ENCODE data around the gene DMRTB1.

DMRTB1 gene

DNA sequence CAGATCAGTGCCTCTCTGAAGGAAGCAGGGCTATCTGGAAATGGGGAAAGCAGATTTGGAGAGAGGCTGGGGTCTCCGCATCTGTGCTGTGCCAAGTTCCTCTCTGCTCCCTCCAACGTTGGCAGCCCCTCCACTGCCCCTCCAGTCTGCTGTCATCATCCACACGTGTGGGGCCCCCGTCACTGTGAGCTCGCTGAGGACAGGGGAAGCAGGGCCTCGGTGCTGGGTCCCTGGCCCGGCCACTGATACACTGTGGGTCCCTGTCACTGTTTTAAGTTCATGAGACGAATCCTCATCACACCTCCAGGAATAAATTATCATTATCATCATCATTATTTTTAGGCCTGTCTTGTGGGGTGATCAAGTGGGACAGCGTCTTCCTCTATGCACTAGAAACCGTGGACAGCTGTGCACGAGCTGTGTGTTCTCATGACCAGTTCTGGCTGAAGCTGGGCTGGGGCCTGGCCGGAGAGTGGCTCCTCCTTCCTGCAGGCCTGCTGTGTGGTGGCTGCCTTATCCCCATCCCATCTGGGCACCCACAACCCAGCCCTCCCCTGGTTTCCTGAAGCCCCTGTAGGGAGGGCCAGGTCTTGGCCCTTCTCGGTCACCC, 52.2 kb downstream of the DMRTB1 start:
- no peak for DNase-seq

DNA sequence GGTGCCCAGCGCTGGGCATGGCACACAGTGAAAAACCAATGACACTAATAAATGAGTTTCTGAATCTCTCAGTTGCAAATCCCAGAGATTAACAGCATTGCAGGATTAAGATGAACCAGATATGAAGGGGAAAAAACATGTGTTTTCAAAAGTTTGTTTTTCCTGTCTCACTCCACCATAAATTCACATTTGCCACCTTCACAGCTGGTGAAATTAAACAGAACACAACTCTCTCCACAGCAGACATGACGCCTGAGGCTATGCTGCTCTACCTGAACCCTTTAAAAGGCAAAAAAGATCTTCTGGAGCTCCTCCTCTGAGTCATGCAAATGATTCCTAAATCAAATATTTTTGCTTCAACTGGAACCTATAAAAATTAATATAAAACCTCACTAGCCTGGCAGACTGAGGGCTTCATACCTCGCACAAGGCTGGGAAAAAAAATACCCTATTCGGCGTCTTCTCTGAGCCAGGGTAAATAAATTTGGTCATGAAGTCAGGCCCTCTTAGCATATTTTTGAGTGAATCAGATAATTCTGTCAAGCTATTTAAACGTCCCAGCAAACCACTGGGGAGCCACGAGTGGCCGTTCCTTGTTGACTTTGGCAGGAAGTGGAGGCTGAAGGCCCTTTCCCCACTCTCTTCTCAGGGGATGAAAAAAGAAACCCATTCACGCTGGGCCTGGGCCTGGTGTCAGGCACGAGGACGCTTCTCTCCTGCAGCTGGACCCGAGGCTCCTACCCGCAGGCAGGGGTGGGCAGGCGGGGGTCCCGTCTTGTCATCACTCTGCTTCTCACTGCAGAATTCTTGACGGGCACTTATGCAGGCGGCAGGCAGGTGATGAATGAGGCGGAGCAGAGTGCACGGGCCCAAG, 53.0 kb downstream of the DMRTB1 start:
- no peak for DNase-seq

DNA sequence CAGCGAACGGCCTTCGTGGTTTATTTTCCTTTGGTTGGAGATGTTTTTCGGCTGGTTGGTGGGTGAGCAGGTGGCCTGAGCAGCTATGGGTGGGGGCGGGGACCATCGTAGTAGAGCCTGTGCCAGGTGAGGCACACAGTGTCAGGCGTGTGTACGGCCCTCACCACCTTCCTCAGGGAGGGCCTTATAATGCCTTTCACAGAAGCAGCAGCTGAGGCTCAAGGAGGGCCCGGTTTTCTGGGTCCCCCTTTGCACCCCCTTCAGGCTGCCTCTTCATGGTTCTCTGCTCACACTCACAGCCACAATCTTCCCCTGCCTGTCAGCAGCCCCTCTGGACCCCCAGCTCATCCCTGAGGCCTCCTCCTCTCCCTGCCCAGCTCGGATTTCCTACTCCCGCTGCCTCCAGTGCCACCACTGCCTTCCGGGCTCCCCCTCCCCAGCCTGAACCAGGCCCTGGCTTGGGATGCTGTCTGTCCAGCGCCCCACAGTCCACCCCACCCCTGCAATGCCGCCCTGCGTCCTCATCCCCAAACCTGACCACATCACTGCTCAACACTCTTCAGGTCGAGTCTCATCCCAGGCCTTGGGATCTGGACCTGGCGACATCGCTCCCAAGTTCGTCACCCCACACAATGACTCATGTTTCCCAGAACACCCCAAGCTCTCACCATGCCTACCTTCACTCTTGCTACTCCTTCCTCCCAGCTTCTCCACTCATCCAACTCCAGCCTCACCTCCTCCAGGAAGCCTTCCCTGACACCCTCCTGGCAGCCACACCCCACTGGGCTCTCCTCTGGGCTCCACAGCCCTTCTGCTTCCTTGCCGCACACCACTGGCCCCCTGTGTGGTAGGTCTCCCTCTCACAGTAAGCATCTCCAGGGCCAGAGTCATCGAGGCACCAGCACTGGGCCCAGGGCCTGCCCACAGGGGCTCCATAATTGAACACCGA, 53.9 kb downstream of the DMRTB1 start:
- no peak for DNase-seq

DNA sequence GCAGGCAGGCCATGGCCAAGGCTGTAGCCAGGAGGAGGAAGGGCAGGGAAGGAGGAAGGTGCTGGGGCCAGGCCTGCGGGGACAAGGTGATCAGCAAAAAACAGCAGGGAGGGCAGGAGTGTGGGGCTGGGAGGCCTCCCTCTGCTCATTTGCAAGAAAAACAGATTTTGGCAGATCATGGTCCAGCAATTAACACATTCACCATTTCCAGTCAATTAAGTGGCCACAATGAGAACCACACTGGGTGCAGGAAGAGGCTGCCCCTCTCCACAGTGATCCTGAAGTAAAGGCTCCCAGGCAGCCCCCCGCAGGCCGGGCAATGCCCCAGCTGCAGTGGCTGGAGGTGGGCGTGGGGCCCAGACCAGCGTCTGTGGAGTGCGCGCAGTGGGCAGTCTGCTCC, 54.6 kb downstream of the DMRTB1 start:
- DNase-seq: no peak

DNA sequence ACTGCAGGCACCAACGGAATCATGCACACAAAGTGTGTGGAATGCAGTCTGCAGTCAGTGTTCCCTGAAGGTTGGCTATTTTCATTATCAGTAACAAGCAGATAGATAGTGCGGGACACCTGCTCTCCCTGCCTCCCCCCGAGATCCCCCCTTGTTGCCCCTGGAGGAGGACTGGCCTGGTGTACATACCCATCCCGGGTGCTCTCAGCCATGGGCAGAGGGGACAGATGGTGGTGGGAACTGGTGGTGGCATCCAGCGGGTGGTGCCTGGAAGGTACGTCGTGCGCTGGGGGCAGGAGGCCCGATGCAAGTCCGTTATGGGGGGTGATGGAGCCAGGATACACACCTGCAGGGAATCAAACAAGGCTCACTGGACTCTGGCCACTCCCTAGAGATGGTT, 55.2 kb downstream of the DMRTB1 start:
- DNase-seq: no peak

DNA sequence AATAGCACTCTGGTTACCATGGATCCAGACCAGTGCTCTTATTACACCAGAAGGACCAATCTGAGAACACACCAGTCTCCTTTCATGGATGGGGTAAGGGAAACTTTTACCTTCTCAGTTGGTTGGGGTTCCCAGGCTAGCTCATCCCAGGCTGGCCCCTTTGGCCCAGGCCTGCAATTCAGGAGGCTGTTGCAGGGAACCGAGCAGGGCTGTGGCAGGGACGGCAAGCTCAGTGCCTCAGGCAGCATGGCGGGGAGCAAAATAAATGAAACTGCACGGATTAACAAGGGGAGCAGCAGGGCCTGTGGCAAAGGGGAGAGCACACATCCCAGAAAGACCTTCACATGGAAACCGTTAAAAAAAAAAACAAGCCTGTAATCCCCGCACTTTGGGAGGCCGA, 57.0 kb downstream of the DMRTB1 start:
- no peak for DNase-seq

All from NCI-H226 (cell line).